ENCODE measurements around the gene EPB41.
"Not testable (repeated sequence)": the region's sequence is repeated elsewhere in the genome, so short reads cannot be mapped to it uniquely, and the experiment has no call there.

Gene EPB41

DNA sequence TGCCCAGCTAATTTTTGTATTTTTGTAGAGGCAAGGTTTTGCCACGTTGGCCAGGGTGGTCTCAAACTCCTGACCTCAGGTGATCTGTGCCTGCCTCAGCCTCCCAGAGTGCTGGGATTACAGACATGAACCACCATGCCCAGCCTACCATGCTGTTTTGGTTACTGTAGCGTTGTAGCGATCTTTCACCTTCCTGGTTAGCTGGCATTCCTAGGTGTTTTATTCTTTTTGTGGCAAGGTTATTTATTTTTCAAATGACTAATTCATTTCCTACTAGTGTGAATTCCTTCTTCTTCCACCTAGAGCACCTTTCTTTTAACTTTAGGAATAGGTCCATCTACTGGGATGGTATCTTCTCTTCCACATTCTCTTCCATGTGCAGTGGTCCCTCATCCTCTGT is 180.1 kb downstream of the EPB41 start:
- DNase-seq (ENCODE audit: low read depth), result no peak
- TF ChIP-seq, protein P1, sequence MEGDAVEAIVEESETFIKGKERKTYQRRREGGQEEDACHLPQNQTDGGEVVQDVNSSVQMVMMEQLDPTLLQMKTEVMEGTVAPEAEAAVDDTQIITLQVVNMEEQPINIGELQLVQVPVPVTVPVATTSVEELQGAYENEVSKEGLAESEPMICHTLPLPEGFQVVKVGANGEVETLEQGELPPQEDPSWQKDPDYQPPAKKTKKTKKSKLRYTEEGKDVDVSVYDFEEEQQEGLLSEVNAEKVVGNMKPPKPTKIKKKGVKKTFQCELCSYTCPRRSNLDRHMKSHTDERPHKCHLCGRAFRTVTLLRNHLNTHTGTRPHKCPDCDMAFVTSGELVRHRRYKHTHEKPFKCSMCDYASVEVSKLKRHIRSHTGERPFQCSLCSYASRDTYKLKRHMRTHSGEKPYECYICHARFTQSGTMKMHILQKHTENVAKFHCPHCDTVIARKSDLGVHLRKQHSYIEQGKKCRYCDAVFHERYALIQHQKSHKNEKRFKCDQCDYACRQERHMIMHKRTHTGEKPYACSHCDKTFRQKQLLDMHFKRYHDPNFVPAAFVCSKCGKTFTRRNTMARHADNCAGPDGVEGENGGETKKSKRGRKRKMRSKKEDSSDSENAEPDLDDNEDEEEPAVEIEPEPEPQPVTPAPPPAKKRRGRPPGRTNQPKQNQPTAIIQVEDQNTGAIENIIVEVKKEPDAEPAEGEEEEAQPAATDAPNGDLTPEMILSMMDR (conservative IDR thresholded peaks at IDR 0.05; ENCODE audit: low read length), result no peak
- H3K4me3 ChIP-seq (ENCODE audit: low read length), result no peak overlapping the region

DNA sequence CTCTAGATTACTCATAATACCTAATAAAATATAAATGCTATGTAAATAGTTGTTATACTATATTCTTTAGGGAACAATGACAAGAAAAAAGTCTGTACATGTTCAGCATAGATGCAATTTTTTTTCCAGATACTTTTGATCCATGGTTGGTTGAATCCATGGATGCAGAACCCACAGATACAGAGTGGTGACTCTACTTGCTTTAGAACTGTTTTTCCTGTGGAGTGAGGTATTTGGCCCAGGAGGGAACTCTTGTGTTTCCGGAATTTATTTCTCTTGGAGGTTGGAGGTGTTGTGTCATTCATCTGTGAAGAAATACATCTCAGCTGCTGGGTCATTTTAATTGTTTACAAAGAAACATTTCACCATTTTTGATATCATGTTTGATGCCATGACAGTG is 180.6 kb downstream of the EPB41 start:
- H3K4me3 ChIP-seq (ENCODE audit: low read length), result no peak overlapping the region
- no peak for DNase-seq (ENCODE audit: low read depth)
- TF ChIP-seq, protein P1 (conservative IDR thresholded peaks at IDR 0.05; ENCODE audit: low read length), result no peak

DNA sequence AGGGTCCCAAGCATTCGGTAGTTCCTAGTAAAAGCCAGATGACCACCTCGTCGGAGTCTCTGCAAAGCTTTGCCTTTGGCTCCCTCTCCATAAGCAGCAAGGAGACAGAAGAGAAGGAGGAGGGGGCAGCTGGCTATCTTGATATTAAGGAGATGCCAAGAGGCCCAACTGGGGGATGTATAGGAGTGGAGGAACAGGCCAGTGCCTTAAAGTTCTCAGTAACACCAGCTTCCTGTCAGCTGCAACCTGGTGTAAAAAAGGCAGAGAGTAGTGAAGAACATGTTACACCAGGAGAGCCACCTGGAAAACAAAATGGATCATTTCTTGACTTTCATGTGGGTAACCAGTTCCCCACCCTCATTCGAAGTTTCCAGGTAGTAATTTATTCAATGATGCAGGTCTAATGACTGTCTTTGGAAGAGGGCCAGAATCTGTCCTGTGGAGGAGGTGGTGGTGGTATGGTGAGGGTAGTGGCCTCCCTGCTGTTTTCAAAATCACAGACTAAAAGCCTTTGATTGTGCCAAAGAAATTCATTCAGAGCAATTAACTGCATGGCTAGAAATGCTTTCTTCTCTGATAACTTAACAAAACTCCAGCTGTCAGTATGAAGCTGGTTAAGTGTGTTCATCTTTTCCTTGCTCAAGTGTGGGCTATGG is 182.0 kb downstream of the EPB41 start:
- no peak overlapping the region for H3K4me3 ChIP-seq (ENCODE audit: low read length)
- DNase-seq (ENCODE audit: low read depth), result no peak
- TF ChIP-seq, protein P1 (conservative IDR thresholded peaks at IDR 0.05; ENCODE audit: low read length), result no peak

DNA sequence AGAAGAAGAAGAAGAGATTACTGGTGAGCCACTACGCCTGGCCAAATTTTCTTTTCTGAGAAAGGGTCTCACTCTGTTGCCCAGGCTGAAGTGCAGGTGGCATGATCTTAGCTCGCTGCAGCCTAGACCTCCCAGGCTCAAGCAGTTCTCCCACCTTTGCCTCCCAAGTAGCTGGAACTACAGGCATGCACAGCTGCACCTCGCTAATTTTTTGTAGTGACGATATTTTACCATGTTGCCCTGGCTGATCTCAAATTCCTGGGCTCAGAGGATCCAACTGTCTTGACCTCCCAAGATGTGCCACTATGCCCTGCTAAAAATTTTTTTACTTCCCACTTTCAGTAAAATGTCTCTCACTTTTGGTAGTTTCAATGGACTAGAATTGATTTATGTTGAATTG is 184.9 kb downstream of the EPB41 start:
- no peak for DNase-seq (ENCODE audit: low read depth)
- no peak overlapping the region for H3K4me3 ChIP-seq (ENCODE audit: low read length)
- TF ChIP-seq, protein P1 (conservative IDR thresholded peaks at IDR 0.05; ENCODE audit: low read length), result no peak

DNA sequence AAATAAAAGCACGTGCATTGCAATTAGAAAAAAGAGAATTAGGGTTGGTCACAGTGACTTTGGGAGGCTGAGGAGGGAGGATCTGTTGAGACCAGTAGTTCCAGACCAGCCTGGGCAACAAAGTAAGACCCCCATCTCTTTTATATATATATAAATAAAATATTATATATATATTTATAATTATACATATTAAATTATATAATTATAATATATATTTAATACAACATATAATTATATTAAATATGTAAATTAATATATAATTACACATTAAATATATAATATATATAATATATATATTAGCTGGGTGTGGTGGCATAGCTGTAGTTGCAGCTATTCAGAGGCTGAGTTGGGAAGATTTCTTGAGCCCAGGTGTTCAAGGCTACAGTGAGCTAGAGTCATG is 186.1 kb downstream of the EPB41 start:
- TF ChIP-seq, protein P1 (conservative IDR thresholded peaks at IDR 0.05; ENCODE audit: low read length), result no peak
- no peak for DNase-seq (ENCODE audit: low read depth)
- no peak overlapping the region for H3K4me3 ChIP-seq (ENCODE audit: low read length)

DNA sequence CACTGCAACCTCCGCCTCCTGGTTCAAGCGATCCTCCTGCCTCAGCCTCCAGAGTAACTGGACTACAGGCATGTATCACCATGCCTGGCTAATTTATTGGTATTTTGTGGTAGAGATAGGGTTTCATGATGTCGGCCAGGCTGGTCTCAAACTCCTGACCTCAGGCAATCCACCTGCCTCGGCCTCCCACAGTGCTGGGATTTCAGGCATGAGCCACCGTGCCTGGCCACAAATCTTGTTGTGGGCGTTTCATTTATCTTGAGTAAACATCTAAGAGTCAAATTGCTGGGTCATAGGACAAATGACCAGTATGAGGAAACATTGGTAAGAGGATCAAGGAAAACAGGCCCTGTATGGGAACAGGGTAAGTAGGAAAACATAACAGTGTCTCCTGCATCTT is 191.5 kb downstream of the EPB41 start:
- no peak for DNase-seq (ENCODE audit: low read depth)
- TF ChIP-seq, protein P1 (conservative IDR thresholded peaks at IDR 0.05; ENCODE audit: low read length), result no peak
- H3K4me3 ChIP-seq (ENCODE audit: low read length), result no peak overlapping the region

DNA sequence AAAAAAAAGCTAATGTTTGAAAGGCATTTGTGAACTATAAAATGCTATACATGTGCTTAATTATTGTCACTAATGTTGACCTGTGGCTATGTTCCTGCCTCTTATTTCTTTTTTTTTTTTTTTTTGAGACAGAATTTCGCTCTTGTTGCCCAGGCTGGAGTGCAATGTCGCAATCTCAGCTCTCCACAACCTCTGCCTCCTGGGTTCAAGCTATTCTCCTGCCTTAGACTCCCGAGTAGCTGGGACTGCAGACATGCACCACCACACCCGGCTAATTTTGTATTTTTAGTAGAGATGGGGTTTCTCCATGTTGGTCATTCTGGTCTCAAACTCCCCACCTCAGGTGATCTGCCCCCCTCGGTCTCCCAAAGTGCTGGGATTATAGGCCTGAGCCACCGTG is 193.7 kb downstream of the EPB41 start:
- not testable (repeated sequence) for H3K4me3 ChIP-seq (ENCODE audit: low read length); DNase-seq (ENCODE audit: low read depth)
